Heart right ventricle (tissue), 16 donors: Measurements from ENCODE around the gene LRMDA. TPM values are rescaled to one million over a fixed set of nuclear protein-coding genes. Genes with fewer than 3 reads are reported as not detected.

Experiments used
- ATAC-seq, 8 donors: fragments of 200-7000 bp; cut with Tn5 transposase; one replicate each; pipeline ENCODE4 v1.9.1; 2020; ENCODE audit warnings: mild to moderate bottlenecking in 8 of 8, moderate library complexity in 8 of 8, moderate number of reproducible peaks in 1 of 8
- DNase-seq, 2 donors: peaks; one replicate each; pipeline ENCODE4 v3.0.0-alpha.2; 2020
- H3K27ac ChIP-seq, 10 donors: fragments of 200-600 bp; sonication (generic) in 2 of 10; one replicate each; pipeline versions ENCODE4 v1.5.0 to v1.8.0; 2020 to 2022; ENCODE audit warnings: mild to moderate bottlenecking in 3 of 10
- H3K27me3 ChIP-seq, 7 donors: fragments of 200-600 bp; one replicate each; pipeline ENCODE4 v1.8.0; 2021 to 2022; ENCODE audit warnings: mild to moderate bottlenecking in 2 of 7
- H3K36me3 ChIP-seq, 9 donors: fragments of 200-600 bp; sonication (generic) in 1 of 9; one replicate each; pipeline versions ENCODE4 v1.5.0 to v1.8.0; 2020 to 2022; ENCODE audit warnings: mild to moderate bottlenecking in 2 of 9
- H3K4me1 ChIP-seq, 9 donors: fragments of 200-600 bp; sonication (generic) in 1 of 9; one replicate each; pipeline versions ENCODE4 v1.5.0 to v1.8.0; 2020 to 2022; ENCODE audit warnings: mild to moderate bottlenecking in 4 of 9
- H3K4me3 ChIP-seq, 10 donors: fragments of 200-600 bp; sonication (generic) in 2 of 10; one replicate each; pipeline versions ENCODE4 v1.5.0 to v1.8.0; 2020 to 2022; ENCODE audit warnings: mild to moderate bottlenecking in 7 of 10, moderate library complexity in 2 of 10
- H3K9me3 ChIP-seq, 11 donors: fragments of 200-600 bp in 10 of 11; sonication (generic) in 2 of 11; one replicate each; pipeline versions ENCODE4 v1.5.0 to v1.8.0; 2013 to 2022; ENCODE audit warnings: mild to moderate bottlenecking in 2 of 11, control low read depth in 1 of 11, moderate library complexity in 1 of 11
- CTCF ChIP-seq, 9 donors: fragments of 200-600 bp; sonication (generic) in 2 of 9; IDR thresholded peaks; one replicate each; pipeline versions ENCODE4 v1.5.0 to v1.8.0; 2021 to 2022; ENCODE audit warnings: antibody characterized with exemption in 9 of 9, mild to moderate bottlenecking in 5 of 9, moderate library complexity in 1 of 9
- WGBS, 2 donors: extraction: QIAGEN DNeasy Blood & Tissue Kit; methylation state at CpG; one replicate each; pipeline ENCODE4 v1.1.7; 2013; ENCODE audit warnings: inconsistent platforms in 1 of 2; 5-methylcytosine and 5-hydroxymethylcytosine counted together
- intact Hi-C, 10 donors: fragments of 100-400 bp; cut with DNase I; formaldehyde crosslinking; loops; one replicate each; pipeline versions ENCODE4 v1.11.1 to v1.14.2; 2022
- polyA plus RNA-seq, 2 donors: library from polyadenylated mRNA; stranded (reverse); fragments of 200-250 nt; gene quantifications; one replicate each; pipeline ENCODE4 v1.2.3, GENCODE V29; 2013
- total RNA-seq, 10 donors: library from RNA; stranded (reverse); fragmentation: NEBNext Ultra II Directional in 3 of 10; extraction: Animal tissue kit (Norgen Biotek cat#: 25700) in 3 of 10; gene quantifications; one replicate each; pipeline versions ENCODE4 v1.2.1 to v1.2.4, GENCODE V29; 2021 to 2023
- donor health status: Arrhythmogenic right ventricular cardiomyopathy.
- donor health status: ischemic (EF 13 %, LVEDD 7.1; RV severe dilation, severe dysfunction).
- donor health status: healthy with polysubstance abuse.
- donor health status: DM: no; HTN: yes; CAD: no.
- donor health status: DM: no; HTN: no; CAD: no.
- donor health status: ischemic (EF 25% LVEDD 6.9; RV normal size, moderate dysfunction).
- donor health status: ischemic (EF 25% LVEDD 5.7; RV mildly dilated, moderate dysfunction).
- donor health status: healthy.
- donor health status: DM: yes; HTN: yes; CAD: no.
- donor health status: Ischemic cardiomyopathy.
- donor health status: ischemic (EF 35%, LVEDD 5.7; RV mildly dilated, moderate dysfunction).
- donor health status: nonischemic (EF 11% LVEDD 7.7; RV severe dilation, severe dysfunction).
- donor health status: DM: yes; HTN: yes; CAD: no.
- donor health status: PGD.
- donor health status: ischemic (EF 29% LVEDD 5.4; RV normal size, mild dysfunction).
- donor health status: nonischemic (EF 23%, LVEDD 6.1; RV moderate dilation, normal function).

LRMDA gene
- total and polyA plus RNA-seq, 12 donors = 4.0 to 59.8 (median 12.7) TPM

GRCh38 chr10:76491216-76491615, 1059.8 kb downstream of the LRMDA start:
- TF ChIP-seq CTCF (IDR thresholded peaks at IDR 0.05) = no peak
- Histone ChIP-seq H3K36me3 (no peaks in the 10 kb centered on the region), H3K4me3 (no peak overlapping the region), H3K4me1 (no peaks in the 10 kb centered on the region), H3K27me3 (no peaks in the 10 kb centered on the region), H3K9me3 (peaks cover 0 to 88% (median 36%) of the 10 kb centered on the region in 11 donors), H3K27ac (no peak overlapping the region)
- intact Hi-C loops = no loop called here
- DNase-seq = no peak
- ATAC-seq = no peak

- H3K36me3 ChIP-seq = no peaks in the 10 kb centered on the region
- ATAC-seq = peak in 1 of 8 donors; percentile 18
- no peak for DNase-seq
- 63 to 69% methylated on average over 3 of the region's 3 CpGs for WGBS, 2 donors
- no peak for TF ChIP-seq CTCF (IDR thresholded peaks at IDR 0.05)
- peaks cover 0 to 88% (median 36%) of the 10 kb centered on the region in 11 donors for H3K9me3 ChIP-seq
- no peaks in the 10 kb centered on the region for H3K27me3 ChIP-seq
- no peak overlapping the region for H3K27ac ChIP-seq
- no peaks in the 10 kb centered on the region for H3K4me1 ChIP-seq
- no peak overlapping the region for H3K4me3 ChIP-seq
- intact Hi-C loops = no loop called here
These were observed 1060.6 kb downstream of the LRMDA start for GRCh38 chr10:76492026-76492425.

GRCh38 chr10:76492678-76493472, 1061.5 kb downstream of the LRMDA start:
- no peak overlapping the region for H3K27ac ChIP-seq
- H3K9me3 ChIP-seq = peaks cover 0 to 82% (median 36%) of the 10 kb centered on the region in 11 donors
- WGBS, 2 donors = 92 to 93% methylated on average over 5 of the region's 5 CpGs
- H3K4me1 ChIP-seq = no peaks in the 10 kb centered on the region
- no peaks in the 10 kb centered on the region for H3K36me3 ChIP-seq
- intact Hi-C loops = no loop called here
- no peaks in the 10 kb centered on the region for H3K27me3 ChIP-seq
- no peak for ATAC-seq
- DNase-seq = no peak
- TF ChIP-seq CTCF (IDR thresholded peaks at IDR 0.05) = no peak
- H3K4me3 ChIP-seq = no peak overlapping the region

GRCh38 chr10:76497666-76498065, 1066.2 kb downstream of the LRMDA start:
- H3K27ac ChIP-seq = no peak overlapping the region
- no peaks in the 10 kb centered on the region for H3K27me3 ChIP-seq
- DNase-seq (no peak), ATAC-seq (no peak)
- no peak for TF ChIP-seq CTCF (IDR thresholded peaks at IDR 0.05)
- no peaks in the 10 kb centered on the region for H3K36me3 ChIP-seq
- peaks cover 0 to 48% (median 20%) of the 10 kb centered on the region in 11 donors for H3K9me3 ChIP-seq
- intact Hi-C loops = no loop called here
- H3K4me1 ChIP-seq = no peaks in the 10 kb centered on the region
- H3K4me3 ChIP-seq = no peak overlapping the region
